ENCODE data around the gene PRPF40A. TPM values are rescaled to one million over a fixed set of nuclear protein-coding genes. Genes with fewer than 3 reads are reported as not detected.

PRPF40A gene
- total RNA-seq, 1 donor from 2014 or later = 74.6 TPM

- no peak overlapping the region for H3K27ac ChIP-seq
- no peak for DNase-seq (ENCODE audit: extremely low spot score in 2 of 2)
- TF ChIP-seq CTCF (IDR thresholded peaks at IDR 0.05) = no peak
- TF ChIP-seq POLR2AphosphoS5 (IDR thresholded peaks at IDR 0.05; ENCODE audit: insufficient read depth in 1 of 2, low read depth in 1 of 2) = no peak
- TF ChIP-seq POLR2A (IDR thresholded peaks at IDR 0.05) = no peak
- no peaks in the 10 kb centered on the region for H3K9me3 ChIP-seq
- intact Hi-C loops (cut with DNase I) = no loop called here
- no peaks in the 10 kb centered on the region for H3K27me3 ChIP-seq
- peak overlapping the region; percentile 75 to 83 for H3K4me3 ChIP-seq
- peaks cover 0 to 22% of the 10 kb centered on the region in 2 donors for H3K36me3 ChIP-seq
- peaks cover 56% of the 10 kb centered on the region for H3K4me1 ChIP-seq
Measured at GRCh38 chr2:152715854-152716428, 1.3 kb downstream of the PRPF40A start.

- Histone ChIP-seq H3K27me3 (no peaks in the 10 kb centered on the region), H3K4me3 (no peak overlapping the region), H3K27ac (no peak overlapping the region), H3K36me3 (peaks cover 0 to 22% of the 10 kb centered on the region in 2 donors), H3K9me3 (no peaks in the 10 kb centered on the region), H3K4me1 (peaks cover 48% of the 10 kb centered on the region)
- DNase-seq (ENCODE audit: extremely low spot score in 2 of 2) = no peak
- intact Hi-C loops (cut with DNase I) = no loop called here
- TF ChIP-seq POLR2A (IDR thresholded peaks at IDR 0.05) (no peak), POLR2AphosphoS5 (IDR thresholded peaks at IDR 0.05; ENCODE audit: insufficient read depth in 1 of 2, low read depth in 1 of 2) (no peak)
Measured at GRCh38 chr2:152715112-152715511, 2.1 kb downstream of the PRPF40A start.

- peaks cover 0 to 26% of the 10 kb centered on the region in 2 donors for H3K36me3 ChIP-seq
- intact Hi-C loops (cut with DNase I) = no loop called here
- TF ChIP-seq POLR2A (IDR thresholded peaks at IDR 0.05) (no peak), POLR2AphosphoS5 (IDR thresholded peaks at IDR 0.05; ENCODE audit: insufficient read depth in 1 of 2, low read depth in 1 of 2) (no peak), CTCF (IDR thresholded peaks at IDR 0.05) (no peak)
Measured at GRCh38 chr2:152710713-152711112, 6.5 kb downstream of the PRPF40A start.

GRCh38 chr2:152708742-152709141 is 8.5 kb downstream of the PRPF40A start:
- Histone ChIP-seq H3K4me1 (peaks cover 18% of the 10 kb centered on the region), H3K4me3 (no peak overlapping the region), H3K9me3 (no peaks in the 10 kb centered on the region), H3K27ac (no peak overlapping the region), H3K27me3 (no peaks in the 10 kb centered on the region), H3K36me3 (peaks cover 0 to 21% of the 10 kb centered on the region in 2 donors)
- intact Hi-C loops (cut with DNase I) = no loop called here
- no peak for TF ChIP-seq POLR2A (IDR thresholded peaks at IDR 0.05)
- no peak for TF ChIP-seq CTCF (IDR thresholded peaks at IDR 0.05)
- TF ChIP-seq POLR2AphosphoS5 (IDR thresholded peaks at IDR 0.05; ENCODE audit: insufficient read depth in 1 of 2, low read depth in 1 of 2) = no peak
- DNase-seq (ENCODE audit: extremely low spot score in 2 of 2) = no peak

More at GRCh38 chr2:152710713-152711112, 6.5 kb downstream of the PRPF40A start:
- H3K9me3 ChIP-seq = no peaks in the 10 kb centered on the region
- DNase-seq (ENCODE audit: extremely low spot score in 2 of 2) = no peak
- H3K4me1 ChIP-seq = peaks cover 36% of the 10 kb centered on the region
- H3K4me3 ChIP-seq = no peak overlapping the region
- no peak overlapping the region for H3K27ac ChIP-seq
- no peaks in the 10 kb centered on the region for H3K27me3 ChIP-seq

- intact Hi-C loops (cut with DNase I) = no loop called here
- Histone ChIP-seq H3K4me1 (peaks cover 11% of the 10 kb centered on the region), H3K27ac (no peak overlapping the region), H3K9me3 (no peaks in the 10 kb centered on the region), H3K27me3 (no peaks in the 10 kb centered on the region), H3K36me3 (peaks cover 0 to 19% of the 10 kb centered on the region in 2 donors), H3K4me3 (no peak overlapping the region)
- no peak for DNase-seq (ENCODE audit: extremely low spot score in 2 of 2)
- TF ChIP-seq POLR2AphosphoS5 (IDR thresholded peaks at IDR 0.05; ENCODE audit: insufficient read depth in 1 of 2, low read depth in 1 of 2) (no peak), POLR2A (IDR thresholded peaks at IDR 0.05) (no peak), CTCF (IDR thresholded peaks at IDR 0.05) (no peak)
Measured at GRCh38 chr2:152706477-152707021, 10.7 kb downstream of the PRPF40A start.
